Panc1 (cell line): ENCODE measurements around the gene GLB1L.

Experiments
- CTCF ChIP-seq: fragments of 450-650 bp; IDR thresholded peaks from 2 replicates; pipeline ENCODE4 v1.5.1; 2017; ENCODE audit warnings: mild to moderate bottlenecking
- POLR2AphosphoS5 ChIP-seq: IDR thresholded peaks from 2 replicates; pipeline ENCODE4 v1.6.1; 2012; ENCODE audit warnings: mild to moderate bottlenecking, low read depth, low read length, moderate library complexity
- REST ChIP-seq, 2 experiments: IDR thresholded peaks; 2 replicates each; pipeline ENCODE4 v1.6.1; 2011 to 2012; ENCODE audit warnings: low read depth in 2 of 2, control low read depth in 1 of 2, low read length in 1 of 2, mild to moderate bottlenecking in 1 of 2, moderate library complexity in 1 of 2; ENCODE audit not compliant: insufficient read depth in 1 of 2
- SIN3A ChIP-seq: IDR thresholded peaks from 2 replicates; pipeline ENCODE4 v1.6.1; 2012; ENCODE audit warnings: low read depth, mild to moderate bottlenecking, low read length, moderate library complexity, borderline replicate concordance; ENCODE audit not compliant: insufficient read depth
- TCF7L2 ChIP-seq: IDR thresholded peaks from 2 replicates; pipeline ENCODE4 v1.6.1; 2011; ENCODE audit warnings: mild to moderate bottlenecking, low read depth, low read length, inconsistent platforms

- TF ChIP-seq CTCF, result no peak
- TF ChIP-seq POLR2AphosphoS5, result no peak
- TF ChIP-seq REST (IDR thresholded peaks at IDR 0.05; ENCODE audit: insufficient read depth in 1 of 2, low read depth in 2 of 2, low read length in 1 of 2), result no peak
- TF ChIP-seq SIN3A, result no peak
- no peak for TF ChIP-seq TCF7L2
Measured at GRCh38 chr2:219293736-219294231, 48.5 kb upstream of the GLB1L start.
